ENCODE data around the gene PKLR. TPM values are rescaled to one million over a fixed set of nuclear protein-coding genes. Genes with fewer than 3 reads are reported as not detected.
"Not testable (repeated sequence)": the region's sequence is repeated elsewhere in the genome, so short reads cannot be mapped to it uniquely, and the experiment has no call there.

PKLR gene
- not detected for total RNA-seq
- long read RNA-seq = 0 reads

- H3K36me3 ChIP-seq = no peaks in the 10 kb centered on the region
- intact Hi-C loops (cut with micrococcal nuclease) = no loop called here
These were observed at the start of gene PKLR for GRCh38 chr1:155301342-155301841. TSS of gene PKLR (minus strand) at chr1:155301438. CDS start at chr1:155301395, 43 bp downstream.

DNA sequence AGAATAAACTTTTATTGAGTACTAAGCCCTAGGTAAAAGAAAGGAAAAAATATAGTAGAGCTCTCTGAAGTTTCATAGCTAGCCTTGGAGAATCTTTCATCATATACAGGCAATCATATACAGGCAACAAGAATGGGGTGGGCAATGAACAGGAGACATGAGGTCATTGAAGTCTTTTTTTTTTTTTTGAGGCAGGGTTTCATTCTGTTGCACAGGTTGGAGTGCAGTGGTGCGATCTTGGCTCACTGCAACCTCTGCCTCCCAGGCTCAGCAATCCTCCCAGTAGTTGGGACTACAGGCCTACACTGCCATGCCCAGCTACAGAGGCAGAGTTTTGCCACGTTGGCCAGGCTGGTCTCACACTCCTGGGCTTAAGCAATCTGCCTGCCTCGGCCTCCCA, 41.6 kb upstream of the PKLR start:
- Histone ChIP-seq H3K4me3 (no peak overlapping the region), H3K36me3 (peaks cover 100% of the 10 kb centered on the region), H3K9me3 (replicated peaks) (no peaks in the 10 kb centered on the region), H3K27ac (replicated peaks) (no peak overlapping the region), H3K27me3 (ENCODE audit: low read depth) (no peaks in the 10 kb centered on the region), H3K4me1 (no peaks in the 10 kb centered on the region)
- TF ChIP-seq, protein P1, sequence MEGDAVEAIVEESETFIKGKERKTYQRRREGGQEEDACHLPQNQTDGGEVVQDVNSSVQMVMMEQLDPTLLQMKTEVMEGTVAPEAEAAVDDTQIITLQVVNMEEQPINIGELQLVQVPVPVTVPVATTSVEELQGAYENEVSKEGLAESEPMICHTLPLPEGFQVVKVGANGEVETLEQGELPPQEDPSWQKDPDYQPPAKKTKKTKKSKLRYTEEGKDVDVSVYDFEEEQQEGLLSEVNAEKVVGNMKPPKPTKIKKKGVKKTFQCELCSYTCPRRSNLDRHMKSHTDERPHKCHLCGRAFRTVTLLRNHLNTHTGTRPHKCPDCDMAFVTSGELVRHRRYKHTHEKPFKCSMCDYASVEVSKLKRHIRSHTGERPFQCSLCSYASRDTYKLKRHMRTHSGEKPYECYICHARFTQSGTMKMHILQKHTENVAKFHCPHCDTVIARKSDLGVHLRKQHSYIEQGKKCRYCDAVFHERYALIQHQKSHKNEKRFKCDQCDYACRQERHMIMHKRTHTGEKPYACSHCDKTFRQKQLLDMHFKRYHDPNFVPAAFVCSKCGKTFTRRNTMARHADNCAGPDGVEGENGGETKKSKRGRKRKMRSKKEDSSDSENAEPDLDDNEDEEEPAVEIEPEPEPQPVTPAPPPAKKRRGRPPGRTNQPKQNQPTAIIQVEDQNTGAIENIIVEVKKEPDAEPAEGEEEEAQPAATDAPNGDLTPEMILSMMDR (IDR thresholded peaks at IDR 0.05; ENCODE audit: borderline replicate concordance) = no peak
- intact Hi-C loops (cut with micrococcal nuclease) = no loop called here
- no peak for DNase-seq

More at GRCh38 chr1:155301342-155301841, at the start of gene PKLR:
- Histone ChIP-seq H3K4me1 (no peaks in the 10 kb centered on the region), H3K27ac (replicated peaks) (no peak within 1 kb of the TSS), H3K9me3 (replicated peaks) (no peaks in the 10 kb centered on the region), H3K27me3 (ENCODE audit: low read depth) (peaks cover 17% of the 10 kb centered on the region), H3K4me3 (no peak within 1 kb of the TSS)
- TF ChIP-seq, protein P1 (IDR thresholded peaks at IDR 0.05; ENCODE audit: borderline replicate concordance) = no peak
- DNase-seq = no peak

DNA sequence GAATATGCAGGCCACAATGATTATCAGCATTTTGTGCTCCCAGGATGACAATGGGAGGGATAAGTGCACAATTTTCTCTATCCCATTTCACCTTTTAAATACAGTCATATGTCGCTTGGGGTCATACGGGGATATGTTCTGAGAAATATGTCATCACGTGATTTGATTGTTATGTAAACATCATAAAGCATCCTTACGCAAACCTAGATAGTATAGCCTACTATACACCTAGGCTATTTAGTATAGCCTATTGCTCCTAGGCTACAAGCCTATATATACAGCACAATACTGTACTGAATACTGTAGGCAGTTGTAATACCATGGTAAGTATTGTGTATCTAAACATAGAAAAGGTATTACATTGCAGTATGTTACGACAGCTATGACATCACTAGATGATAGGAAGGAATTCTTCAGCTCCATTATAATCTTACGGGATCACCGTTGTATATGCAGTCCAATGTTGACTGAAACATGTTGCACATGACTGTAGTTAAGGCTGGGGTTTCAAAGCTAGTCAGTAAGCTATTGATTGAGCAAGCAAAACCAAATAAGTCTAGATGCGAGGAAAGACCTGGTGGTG, 38.4 kb upstream of the PKLR start:
- intact Hi-C loops (cut with micrococcal nuclease) = no loop called here

GRCh38 chr1:155334962-155335361, 33.7 kb upstream of the PKLR start:
- no peak for DNase-seq
- TF ChIP-seq, protein P1 (IDR thresholded peaks at IDR 0.05; ENCODE audit: borderline replicate concordance) = no peak
- no peak overlapping the region for H3K4me3 ChIP-seq
- no peaks in the 10 kb centered on the region for H3K9me3 ChIP-seq (replicated peaks)
- intact Hi-C loops (cut with micrococcal nuclease) = no loop called here
- H3K36me3 ChIP-seq = peaks cover 82% of the 10 kb centered on the region
- no peaks in the 10 kb centered on the region for H3K27me3 ChIP-seq (ENCODE audit: low read depth)
- no peaks in the 10 kb centered on the region for H3K4me1 ChIP-seq
- H3K27ac ChIP-seq (replicated peaks) = no peak overlapping the region

More for the DNA sequence above, 38.4 kb upstream of the PKLR start:
- H3K4me1 ChIP-seq = no peaks in the 10 kb centered on the region
- no peaks in the 10 kb centered on the region for H3K9me3 ChIP-seq (replicated peaks)
- H3K4me3 ChIP-seq = no peak overlapping the region
- H3K27ac ChIP-seq (replicated peaks) = no peak overlapping the region
- H3K36me3 ChIP-seq = peaks cover 97% of the 10 kb centered on the region
- H3K27me3 ChIP-seq (ENCODE audit: low read depth) = no peaks in the 10 kb centered on the region
- TF ChIP-seq, protein P1 (IDR thresholded peaks at IDR 0.05; ENCODE audit: borderline replicate concordance) = no peak
- no peak for DNase-seq

DNA sequence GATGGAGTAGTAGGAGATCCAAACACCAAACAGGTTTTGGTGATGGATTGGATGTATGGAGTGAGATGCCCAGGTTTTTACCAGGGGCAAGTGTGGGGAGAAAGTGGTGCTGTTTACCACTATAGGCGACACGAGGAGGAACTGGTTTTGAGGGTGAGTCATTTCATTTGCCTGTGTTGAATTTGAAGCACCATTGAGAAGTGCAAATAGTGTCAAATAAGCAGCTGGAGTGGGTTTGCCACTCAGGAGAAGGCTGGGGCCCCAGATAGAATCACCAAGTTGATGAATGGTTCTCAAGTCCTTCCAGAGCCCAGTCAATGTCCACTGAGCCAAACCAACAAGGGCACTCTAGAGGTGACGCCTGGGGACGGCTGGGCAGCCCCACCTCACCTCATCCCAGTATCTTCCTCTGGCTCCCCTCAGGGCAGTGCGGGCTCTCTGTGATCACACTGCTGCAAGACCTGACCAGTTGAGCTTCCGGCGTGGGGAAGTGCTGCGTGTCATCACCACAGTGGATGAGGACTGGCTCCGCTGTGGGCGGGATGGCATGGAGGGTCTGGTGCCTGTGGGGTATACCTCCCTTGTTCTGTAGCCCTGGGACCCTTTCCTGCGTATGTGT, 28.9 kb upstream of the PKLR start:
- no peak for DNase-seq
- no peaks in the 10 kb centered on the region for H3K27me3 ChIP-seq (ENCODE audit: low read depth)
- intact Hi-C loops (cut with micrococcal nuclease) = no loop called here
- peaks cover 6% of the 10 kb centered on the region for H3K4me1 ChIP-seq
- H3K27ac ChIP-seq (replicated peaks) = no peak overlapping the region
- no peaks in the 10 kb centered on the region for H3K9me3 ChIP-seq (replicated peaks)
- H3K36me3 ChIP-seq = peaks cover 69% of the 10 kb centered on the region
- no peak overlapping the region for H3K4me3 ChIP-seq
- TF ChIP-seq, protein P1 (IDR thresholded peaks at IDR 0.05; ENCODE audit: borderline replicate concordance) = no peak

DNA sequence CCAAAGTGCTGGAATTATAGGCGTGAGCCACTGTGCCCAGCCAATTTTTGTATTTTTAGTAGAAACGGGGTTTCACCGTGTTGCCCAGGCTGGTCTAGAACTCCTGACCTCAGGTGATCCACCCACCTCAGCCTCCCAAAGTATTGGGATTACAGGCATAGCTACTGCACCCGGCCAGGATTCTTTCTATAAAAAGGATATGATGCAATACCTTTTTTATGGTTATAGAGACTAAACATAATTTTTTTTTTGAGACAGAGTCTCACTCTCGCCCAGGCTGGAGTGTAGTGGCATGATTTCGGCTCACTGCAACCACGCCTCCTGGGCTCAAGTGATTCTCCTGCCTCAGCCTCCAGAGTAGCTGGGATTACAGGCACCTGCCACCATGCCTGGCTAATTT, 27.6 kb upstream of the PKLR start:
- Histone ChIP-seq H3K4me1 (peaks cover 14% of the 10 kb centered on the region), H3K36me3 (peaks cover 60% of the 10 kb centered on the region)
- DNase-seq; intact Hi-C loops (cut with micrococcal nuclease); H3K4me3 ChIP-seq; H3K27me3 ChIP-seq (ENCODE audit: low read depth); H3K9me3 ChIP-seq (replicated peaks); H3K27ac ChIP-seq (replicated peaks): not testable (repeated sequence)
